ENCODE measurements around the gene CHRD. TPM values are rescaled to one million over a fixed set of nuclear protein-coding genes. Genes with fewer than 3 reads are reported as not detected.
A peak's percentile ranks its signal among the peaks of the same experiment; 100 is the strongest.

CHRD gene
- total RNA-seq, 4 donors from 2014 or later: 12.3 to 17.6 (median 16.8) TPM

GRCh38 chr3:184341925-184342324, 37.9 kb upstream of the CHRD start:
- H3K27me3 ChIP-seq: no peaks in the 10 kb centered on the region
- peaks cover 35 to 60% (median 43%) of the 10 kb centered on the region in 4 donors for H3K4me1 ChIP-seq
- H3K36me3 ChIP-seq: peaks cover 27 to 52% (median 51%) of the 10 kb centered on the region in 4 donors
- 85% methylated on average over 7 of the region's 7 CpGs for WGBS
- no peak for TF ChIP-seq CTCF (IDR thresholded peaks at IDR 0.05)
- TF ChIP-seq POLR2A (IDR thresholded peaks at IDR 0.05; ENCODE audit: low read depth): no peak
- TF ChIP-seq POLR2AphosphoS5 (IDR thresholded peaks at IDR 0.05): no peak
- no peak for TF ChIP-seq EP300 (IDR thresholded peaks at IDR 0.05)
- no peak overlapping the region for H3K4me3 ChIP-seq
- H3K27ac ChIP-seq (replicated peaks in 1 of 4): no peak overlapping the region
- no peaks in the 10 kb centered on the region for H3K9me3 ChIP-seq
- DNase-seq (ENCODE audit: extremely low spot score): no peak
- intact Hi-C loops (cut with DNase I): loop anchor here (5.0 kb wide), 1 partner anchor 40 kb away; no protein-coding TSS in a partner anchor

- H3K27me3 ChIP-seq: no peaks in the 10 kb centered on the region
- no peak overlapping the region for H3K27ac ChIP-seq (replicated peaks in 1 of 4)
- H3K4me3 ChIP-seq: no peak overlapping the region
- 68% methylated on average over 5 of the region's 5 CpGs for WGBS
- intact Hi-C loops (cut with DNase I): loop anchor here (5.0 kb wide), 1 partner anchor 41 kb away; no protein-coding TSS in a partner anchor
- no peak for TF ChIP-seq POLR2A (IDR thresholded peaks at IDR 0.05; ENCODE audit: low read depth)
- no peak for TF ChIP-seq CTCF (IDR thresholded peaks at IDR 0.05)
- no peak for TF ChIP-seq POLR2AphosphoS5 (IDR thresholded peaks at IDR 0.05)
- TF ChIP-seq EP300 (IDR thresholded peaks at IDR 0.05): no peak
- H3K36me3 ChIP-seq: peaks cover 27 to 58% (median 53%) of the 10 kb centered on the region in 4 donors
- no peaks in the 10 kb centered on the region for H3K9me3 ChIP-seq
- peaks cover 21 to 46% (median 31%) of the 10 kb centered on the region in 4 donors for H3K4me1 ChIP-seq
- DNase-seq (ENCODE audit: extremely low spot score): no peak
These were observed 36.5 kb upstream of the CHRD start for GRCh38 chr3:184343200-184343876.

GRCh38 chr3:184344579-184345316, 35.1 kb upstream of the CHRD start:
- TF ChIP-seq EP300 (IDR thresholded peaks at IDR 0.05) (no peak), POLR2A (IDR thresholded peaks at IDR 0.05; ENCODE audit: low read depth) (no peak), CTCF (IDR thresholded peaks at IDR 0.05) (no peak), POLR2AphosphoS5 (IDR thresholded peaks at IDR 0.05) (no peak)
- 86% methylated on average over 21 of the region's 24 CpGs for WGBS
- Histone ChIP-seq H3K27ac (replicated peaks in 1 of 4) (peak overlapping the region in 1 of 4 donors; percentile 51), H3K27me3 (no peaks in the 10 kb centered on the region), H3K4me3 (no peak overlapping the region), H3K36me3 (peaks cover 27 to 58% (median 53%) of the 10 kb centered on the region in 4 donors), H3K4me1 (peaks cover 7 to 32% (median 17%) of the 10 kb centered on the region in 4 donors), H3K9me3 (no peaks in the 10 kb centered on the region)
- intact Hi-C loops (cut with DNase I): loop anchor here (5.0 kb wide), 1 partner anchor 42 kb away; no protein-coding TSS in a partner anchor
- no peak for DNase-seq (ENCODE audit: extremely low spot score)

- WGBS: 53% methylated on average over 14 of the region's 14 CpGs
- Histone ChIP-seq H3K4me3 (no peak overlapping the region), H3K36me3 (peaks cover 27 to 58% (median 53%) of the 10 kb centered on the region in 4 donors), H3K4me1 (peaks cover 4 to 28% (median 12%) of the 10 kb centered on the region in 4 donors), H3K27ac (replicated peaks in 1 of 4) (peak overlapping the region; percentile 25 to 51 (median 43)), H3K27me3 (no peaks in the 10 kb centered on the region), H3K9me3 (no peaks in the 10 kb centered on the region)
- TF ChIP-seq POLR2AphosphoS5 (IDR thresholded peaks at IDR 0.05): peak; percentile 45 to 55
- peak in 2 of 3 experiments; percentile 22 to 39 for TF ChIP-seq CTCF (IDR thresholded peaks at IDR 0.05)
- no peak for TF ChIP-seq EP300 (IDR thresholded peaks at IDR 0.05)
- TF ChIP-seq POLR2A (IDR thresholded peaks at IDR 0.05; ENCODE audit: low read depth): no peak
- DNase-seq (ENCODE audit: extremely low spot score): no peak
- intact Hi-C loops (cut with DNase I): no loop called here
These were observed 34.3 kb upstream of the CHRD start for GRCh38 chr3:184345317-184346144.

Data from esophagus muscularis mucosa (tissue), 4 donors.